HG03039 (cell line): ENCODE measurements around the gene LCN15.
A peak's percentile ranks its signal among the peaks of the same experiment; 100 is the strongest.
"Not testable (repeated sequence)": the region's sequence is repeated elsewhere in the genome, so short reads cannot be mapped to it uniquely, and the experiment has no call there.

Experiments used
- ATAC-seq: cut with Tn5 transposase; IDR thresholded peaks from one replicate; pipeline ENCODE4 v1.9.1; 2021; ENCODE audit warnings: mild to moderate bottlenecking, moderate library complexity; ENCODE audit not compliant: unreplicated experiment

Gene LCN15

GRCh38 chr9:136764301-136764891 lies at the start of gene LCN15:
TSS of gene LCN15 (minus strand) at chr9:136764518. CDS start at chr9:136764488, 30 bp downstream.
- no peak for ATAC-seq

- no peak for ATAC-seq
These were observed 44.5 kb upstream of the LCN15 start for GRCh38 chr9:136808806-136809158.

GRCh38 chr9:136808075-136808805 lies 43.9 kb upstream of the LCN15 start:
- peak; percentile 27 for ATAC-seq

- peak; percentile 67 for ATAC-seq
These were observed 43.2 kb upstream of the LCN15 start, which contains the start of gene RABL6 for GRCh38 chr9:136807281-136808074. TSS of gene RABL6 (plus strand) at chr9:136807948. CDS start at chr9:136808197, 249 bp downstream.

GRCh38 chr9:136806631-136807201 lies 42.4 kb upstream of the LCN15 start:
- no peak for ATAC-seq

GRCh38 chr9:136806067-136806466 lies 41.7 kb upstream of the LCN15 start:
- ATAC-seq, result no peak

GRCh38 chr9:136805207-136805740 lies 41.0 kb upstream of the LCN15 start:
- no peak for ATAC-seq

GRCh38 chr9:136804509-136805206 lies 40.3 kb upstream of the LCN15 start:
- ATAC-seq, result no peak

- no peak for ATAC-seq
These were observed 39.5 kb upstream of the LCN15 start for GRCh38 chr9:136803551-136804508.

GRCh38 chr9:136803009-136803550 lies 38.8 kb upstream of the LCN15 start:
- ATAC-seq, result not testable (repeated sequence)

GRCh38 chr9:136802321-136802720 lies 38.0 kb upstream of the LCN15 start:
- no peak for ATAC-seq

- peak; percentile 44 for ATAC-seq
These were observed 35.7 kb upstream of the LCN15 start for GRCh38 chr9:136799854-136800657.

- ATAC-seq, result no peak
These were observed 34.9 kb upstream of the LCN15 start for GRCh38 chr9:136799079-136799853.

GRCh38 chr9:136798708-136799078 lies 34.4 kb upstream of the LCN15 start:
- no peak for ATAC-seq

- ATAC-seq, result not testable (repeated sequence)
These were observed 32.5 kb upstream of the LCN15 start for GRCh38 chr9:136796775-136797347.

GRCh38 chr9:136796238-136796774 lies 32.0 kb upstream of the LCN15 start, which contains the start of gene CCDC183:
TSS of gene CCDC183 (plus strand) at chr9:136796338. CDS start at chr9:136796398, 60 bp downstream.
- ATAC-seq, result no peak

- ATAC-seq, result no peak
These were observed 30.7 kb upstream of the LCN15 start for GRCh38 chr9:136795000-136795348.
